ENCODE data around the gene SDK1.
"Not testable (repeated sequence)": the region's sequence is repeated elsewhere in the genome, so short reads cannot be mapped to it uniquely, and the experiment has no call there.

SDK1 gene

DNA sequence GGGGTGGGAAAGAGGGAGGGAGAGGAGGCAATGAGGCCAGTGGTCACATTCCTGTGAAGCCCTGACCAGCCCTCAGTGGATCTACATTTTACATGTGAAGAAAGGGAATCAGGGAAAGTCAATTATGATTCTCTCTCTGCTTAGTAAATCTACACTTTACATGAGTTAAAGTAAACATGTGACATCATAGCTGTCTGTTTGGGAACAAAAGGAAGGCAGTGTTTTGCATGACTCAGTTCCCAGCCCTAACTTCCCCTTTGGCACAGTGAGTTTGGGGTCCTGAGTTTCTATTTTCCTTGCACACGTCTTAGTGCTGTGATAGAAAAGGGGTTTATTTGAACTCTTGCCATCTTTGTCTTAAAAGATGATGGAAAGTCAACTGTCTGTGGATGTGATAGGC lies 615.1 kb downstream of the SDK1 start:
- DNase-seq (ENCODE audit: low read depth in 2 of 2), result no peak

- DNase-seq (ENCODE audit: low read depth in 2 of 2), result no peak
These were observed 616.4 kb downstream of the SDK1 start for GRCh38 chr7:3917436-3917835.

- DNase-seq (ENCODE audit: low read depth in 2 of 2), result no peak
These were observed 617.5 kb downstream of the SDK1 start for GRCh38 chr7:3918576-3918975.

DNA sequence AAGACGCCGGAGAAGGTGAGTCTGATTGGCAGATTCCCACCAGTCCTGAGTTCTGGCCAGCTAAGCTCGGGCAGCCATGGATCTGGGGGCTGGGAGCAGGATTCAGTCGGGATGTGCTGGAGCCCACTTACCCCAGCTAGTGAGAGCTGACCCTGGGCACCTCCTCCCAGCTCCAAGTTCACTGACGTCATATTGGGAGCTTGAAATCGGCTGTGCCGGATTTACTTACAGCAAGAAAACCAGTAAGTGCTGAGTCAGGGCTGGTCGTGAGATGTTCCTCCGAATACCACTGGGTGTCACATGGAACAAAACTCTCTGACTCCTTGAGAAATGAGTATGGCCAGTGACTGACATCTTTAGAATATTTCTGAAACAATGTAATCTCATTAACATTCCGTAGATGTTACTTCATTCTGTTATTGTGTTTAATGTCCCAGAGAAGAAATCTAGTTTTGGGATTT lies 621.2 kb downstream of the SDK1 start:
- DNase-seq (ENCODE audit: low read depth in 2 of 2), result no peak

DNA sequence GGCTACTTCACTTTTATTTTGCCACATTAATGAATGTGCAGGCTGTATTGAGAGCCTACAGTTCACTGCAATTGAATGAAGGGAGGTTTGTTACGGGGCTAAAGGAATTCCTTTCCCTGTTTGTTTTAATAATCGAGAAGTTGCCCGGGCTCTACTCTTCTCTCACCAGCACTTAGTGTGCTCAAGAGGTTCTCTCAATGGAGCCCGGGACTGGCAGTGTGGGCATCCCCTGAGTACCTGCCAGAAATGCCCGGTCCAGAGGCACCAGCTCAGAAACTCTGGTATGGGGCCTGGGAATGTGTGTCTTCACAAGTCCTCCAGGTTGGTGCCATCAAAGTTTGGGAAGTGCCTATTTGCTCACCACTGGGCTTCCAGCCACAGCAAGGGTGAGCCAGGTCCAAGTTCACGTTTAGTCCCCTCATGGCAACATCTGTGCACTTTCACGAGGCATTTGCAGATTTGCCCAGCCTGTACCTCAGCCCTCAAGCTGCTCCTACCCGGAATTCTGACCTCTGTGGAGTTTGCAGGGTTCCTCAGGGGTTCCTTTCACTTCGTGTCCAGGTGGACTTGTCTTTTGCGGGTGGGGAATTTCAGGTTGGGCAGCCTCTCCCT lies 622.4 kb downstream of the SDK1 start:
- DNase-seq (ENCODE audit: low read depth in 2 of 2), result no peak

- no peak for DNase-seq (ENCODE audit: low read depth in 2 of 2)
These were observed 623.2 kb downstream of the SDK1 start for GRCh38 chr7:3924277-3924676.

DNA sequence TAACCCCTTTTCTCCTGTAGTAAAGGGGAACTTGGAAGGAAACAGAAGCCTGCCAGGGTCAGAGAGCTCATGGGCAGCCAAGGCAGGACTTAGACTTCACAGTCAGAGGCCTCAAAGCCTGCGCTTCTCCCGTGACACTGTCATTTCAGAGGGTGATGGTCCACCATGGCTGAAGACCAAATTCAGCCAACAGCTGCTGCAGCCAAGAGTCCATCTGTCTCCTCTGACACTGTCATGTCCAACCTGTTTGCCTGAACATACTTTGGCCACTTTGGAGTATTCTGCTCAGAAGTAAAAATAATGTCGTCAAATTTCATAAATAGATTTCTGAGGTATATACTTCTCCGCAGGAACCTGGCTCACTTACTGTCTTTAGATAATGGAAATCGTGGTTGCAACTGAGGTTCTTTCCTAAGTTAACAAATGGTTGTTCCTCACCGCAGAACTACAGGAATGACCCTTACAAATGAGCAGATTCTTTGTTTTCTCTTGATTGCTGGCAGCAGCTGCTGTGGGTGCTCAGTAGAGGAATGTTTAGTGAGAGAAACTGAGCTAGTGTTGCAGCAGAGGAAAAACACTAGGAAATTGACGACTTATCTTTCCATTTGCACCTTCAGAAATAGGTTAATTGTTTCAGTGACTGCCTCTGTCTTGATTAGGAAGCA lies 626.5 kb downstream of the SDK1 start:
- no peak for DNase-seq (ENCODE audit: low read depth in 2 of 2)

DNA sequence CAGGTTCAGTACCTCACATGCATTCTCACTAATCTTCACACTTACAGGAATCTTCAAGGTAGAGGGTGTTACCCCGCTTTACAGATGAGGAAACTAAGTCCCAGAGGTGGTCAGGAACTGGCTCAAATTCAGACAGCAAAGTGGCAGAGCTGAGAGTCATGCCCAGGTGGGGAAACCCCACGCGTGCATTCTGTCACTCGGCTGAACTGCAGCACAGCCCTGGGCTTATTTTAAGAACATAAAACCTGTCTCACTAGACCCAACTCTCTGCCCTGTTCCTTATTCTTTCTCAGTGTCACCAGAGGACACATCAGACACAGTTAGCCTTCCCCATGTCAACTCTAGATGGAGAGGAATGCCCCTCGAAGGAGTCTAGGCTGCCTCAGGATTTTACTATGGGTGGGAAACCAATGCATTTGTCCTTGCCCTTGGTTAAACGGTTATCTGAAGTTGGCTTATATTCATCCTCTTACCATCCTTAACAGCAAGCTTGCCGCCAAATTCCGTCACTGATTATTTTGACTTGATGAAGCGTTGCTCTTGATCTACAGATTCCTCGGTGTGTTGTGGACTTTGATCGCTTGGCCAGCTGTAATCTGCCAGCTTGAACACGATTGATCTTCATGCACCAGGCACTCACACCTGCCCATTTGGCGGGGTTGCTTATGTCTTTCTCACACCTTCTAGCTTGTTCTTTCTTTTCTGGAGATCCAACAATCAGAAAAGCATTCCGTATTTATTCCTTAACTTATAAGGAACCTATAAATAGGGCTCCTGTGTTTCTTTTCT lies 627.9 kb downstream of the SDK1 start:
- no peak for DNase-seq (ENCODE audit: low read depth in 2 of 2)

DNA sequence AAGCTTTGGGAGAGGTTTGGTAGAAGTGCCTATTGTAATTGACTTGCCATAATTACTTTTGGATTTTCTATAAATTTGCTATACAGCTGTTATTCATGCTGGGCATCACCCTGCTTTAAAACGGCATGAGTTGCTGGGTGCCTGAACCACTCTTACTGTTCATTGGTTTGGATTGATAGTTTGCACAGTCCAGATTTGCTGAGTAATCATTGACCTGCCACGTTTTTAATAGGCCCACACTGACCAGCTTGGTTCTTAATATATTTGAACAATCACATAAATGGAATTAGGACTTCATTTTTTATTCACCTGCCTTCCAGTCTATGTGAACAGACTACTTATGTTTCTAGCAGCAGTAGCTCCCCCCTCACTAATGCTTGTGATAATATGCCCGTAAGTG lies 630.8 kb downstream of the SDK1 start:
- no peak for DNase-seq (ENCODE audit: low read depth in 2 of 2)

- DNase-seq (ENCODE audit: low read depth in 2 of 2), result no peak
These were observed 636.1 kb downstream of the SDK1 start for GRCh38 chr7:3937146-3937545.

DNA sequence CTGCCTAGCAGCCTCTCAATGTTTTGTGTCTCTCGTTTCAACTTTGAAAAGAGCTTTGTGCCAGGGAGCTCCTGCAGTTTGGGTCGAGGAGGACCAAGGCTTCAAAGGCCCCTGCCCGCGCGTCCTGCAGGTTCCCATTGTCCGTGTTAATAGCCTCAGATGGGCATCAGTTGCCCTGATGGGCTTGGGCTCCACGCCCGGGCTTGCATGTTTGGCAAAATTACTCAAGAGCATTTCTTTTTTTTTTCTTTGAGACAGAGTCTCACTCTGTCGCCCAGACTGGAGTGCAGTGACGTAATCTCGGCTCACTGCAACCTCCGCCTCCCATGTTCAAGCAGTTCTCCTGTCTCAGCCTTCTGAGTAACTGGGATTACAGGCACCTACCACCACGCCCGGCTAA lies 636.6 kb downstream of the SDK1 start:
- DNase-seq (ENCODE audit: low read depth in 2 of 2), result no peak

DNA sequence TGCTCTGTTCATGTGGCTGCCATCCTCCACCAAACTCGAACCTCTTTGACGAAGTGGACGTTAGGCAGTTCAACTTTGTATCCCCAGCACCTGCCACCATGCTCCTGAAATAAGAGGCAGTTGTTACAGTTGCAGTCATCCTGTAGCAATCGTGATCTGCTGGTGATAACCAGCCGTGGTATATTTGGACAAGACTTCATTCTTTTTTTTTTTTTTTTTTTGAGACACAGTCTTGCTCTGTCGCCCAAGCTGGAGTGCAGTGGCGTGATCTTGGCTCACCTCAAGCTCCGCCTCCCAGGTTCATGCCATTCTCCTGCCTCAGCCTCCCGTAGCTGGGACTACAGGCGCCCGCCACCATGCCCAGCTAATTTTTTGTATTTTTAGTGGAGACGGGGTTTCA lies 640.7 kb downstream of the SDK1 start:
- DNase-seq (ENCODE audit: low read depth in 2 of 2), result not testable (repeated sequence)

DNA sequence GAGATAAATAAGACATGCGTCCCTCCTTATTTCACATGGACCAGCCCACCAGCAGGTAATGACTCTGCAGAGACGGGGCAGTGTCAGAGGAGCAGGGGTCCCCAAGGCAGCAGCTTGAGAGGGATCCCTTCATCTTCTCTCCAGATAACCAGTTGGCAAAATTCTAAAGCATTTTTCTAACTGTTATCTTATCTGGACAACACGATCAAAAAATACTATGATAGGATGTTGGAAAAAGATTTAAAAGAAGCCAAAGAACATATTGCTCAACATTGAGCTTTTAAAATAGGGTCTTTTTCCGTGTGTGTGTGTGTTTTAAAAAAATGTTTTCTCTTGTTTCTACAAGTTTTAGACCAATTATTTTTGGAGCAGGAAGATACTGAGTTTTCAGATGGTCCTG lies 641.2 kb downstream of the SDK1 start:
- DNase-seq (ENCODE audit: low read depth in 2 of 2), result no peak

- no peak for DNase-seq (ENCODE audit: low read depth in 2 of 2)
These were observed 642.0 kb downstream of the SDK1 start for GRCh38 chr7:3942816-3943745.

GRCh38 chr7:3943779-3944520 lies 642.9 kb downstream of the SDK1 start:
- DNase-seq (ENCODE audit: low read depth in 2 of 2), result no peak

GRCh38 chr7:3949242-3949640 lies 648.2 kb downstream of the SDK1 start:
- no peak for DNase-seq (ENCODE audit: low read depth in 2 of 2)

DNA sequence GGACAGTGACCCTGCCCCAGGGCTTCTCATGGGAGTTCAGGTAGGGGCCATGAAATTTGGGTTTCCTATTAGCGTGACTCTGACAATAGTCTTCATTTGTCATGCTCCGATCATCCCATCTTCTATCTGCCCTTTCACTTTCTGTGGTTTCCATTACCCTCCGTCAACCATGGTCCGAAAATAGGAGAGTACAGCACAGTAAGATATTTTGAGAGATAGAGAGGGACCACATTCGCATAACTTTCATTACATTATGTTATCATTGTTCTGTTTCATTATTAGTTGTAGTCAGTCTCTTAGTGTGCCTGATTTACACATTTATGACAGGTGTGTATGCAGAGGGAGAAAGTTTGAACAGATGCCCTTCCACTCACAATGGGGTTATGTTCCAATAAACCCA lies 649.2 kb downstream of the SDK1 start:
- DNase-seq (ENCODE audit: low read depth in 2 of 2), result no peak

DNA sequence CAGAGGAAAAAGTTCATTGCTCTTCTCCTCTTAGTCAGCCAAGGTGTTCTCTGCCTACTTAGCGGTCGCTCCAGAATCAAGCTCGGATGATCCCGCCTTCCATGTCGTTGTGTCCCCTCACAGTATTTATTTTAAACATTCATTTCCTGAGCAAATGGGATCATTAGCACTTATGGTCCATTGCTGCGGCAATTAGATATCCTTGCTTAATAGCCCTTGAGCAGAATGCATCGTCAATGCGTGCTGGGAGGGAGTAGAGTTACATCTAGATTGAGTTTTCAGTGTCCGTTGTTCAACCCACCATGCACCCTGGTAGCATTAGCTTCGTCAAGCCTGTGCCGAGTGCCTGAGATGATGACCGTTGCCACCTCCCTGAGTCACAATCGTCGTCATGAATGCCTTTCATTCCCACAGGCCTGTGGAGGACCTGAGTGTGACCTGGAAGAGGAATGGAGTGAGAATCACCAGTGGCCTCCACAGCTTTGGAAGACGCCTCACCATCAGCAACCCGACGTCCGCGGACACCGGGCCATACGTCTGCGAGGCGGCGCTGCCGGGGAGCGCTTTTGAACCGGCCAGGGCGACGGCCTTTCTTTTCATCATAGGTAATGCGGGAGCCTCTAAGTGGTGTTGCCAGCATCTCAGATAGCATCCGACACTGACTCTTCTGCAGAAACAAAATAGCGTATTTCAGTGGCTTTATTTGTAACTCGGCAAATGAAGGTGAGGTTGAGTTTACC lies 650.4 kb downstream of the SDK1 start:
- no peak for DNase-seq (ENCODE audit: low read depth in 2 of 2)

DNA sequence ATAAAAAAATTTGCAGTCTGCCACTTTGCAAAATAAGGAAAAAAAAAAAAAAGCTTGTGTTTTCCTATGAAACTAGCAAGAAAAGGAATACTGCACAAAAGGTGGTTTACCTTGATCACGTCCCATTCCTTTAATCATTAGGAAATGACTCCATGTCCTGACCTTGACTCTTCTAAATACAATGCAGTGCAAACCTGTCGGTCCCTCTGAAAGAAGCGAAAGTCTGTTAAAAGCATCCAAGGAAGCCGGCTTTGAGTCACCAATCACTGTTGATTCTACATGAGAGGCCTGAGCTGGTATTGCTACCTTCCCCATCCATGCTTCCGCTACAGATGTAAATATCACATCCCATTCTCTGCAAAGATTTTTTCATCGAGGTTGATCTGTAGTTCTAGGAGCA lies 652.1 kb downstream of the SDK1 start:
- DNase-seq (ENCODE audit: low read depth in 2 of 2), result no peak

DNA sequence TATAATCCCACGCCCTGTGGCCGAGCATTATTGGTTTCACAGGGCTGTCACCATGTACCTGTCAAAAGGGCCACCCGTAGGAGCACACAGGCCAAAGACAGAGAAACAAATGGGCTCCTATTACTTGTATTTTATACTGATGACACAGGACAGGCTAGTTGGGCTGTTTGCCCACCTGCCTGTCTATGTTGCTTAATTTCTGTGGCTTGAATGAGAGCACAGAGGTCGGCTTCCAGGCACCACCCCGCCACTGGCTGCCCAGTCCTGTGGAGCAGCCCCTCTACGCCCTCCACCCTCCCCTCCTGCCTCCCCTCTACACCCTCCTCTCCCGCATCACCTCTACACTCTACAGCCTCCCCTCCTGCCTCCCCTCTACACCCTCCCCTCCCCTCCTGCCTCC lies 652.9 kb downstream of the SDK1 start:
- no peak for DNase-seq (ENCODE audit: low read depth in 2 of 2)

GRCh38 chr7:3955026-3955425 lies 654.0 kb downstream of the SDK1 start:
- DNase-seq (ENCODE audit: low read depth in 2 of 2), result no peak
